ENCODE data around the gene ANP32B.

DNA sequence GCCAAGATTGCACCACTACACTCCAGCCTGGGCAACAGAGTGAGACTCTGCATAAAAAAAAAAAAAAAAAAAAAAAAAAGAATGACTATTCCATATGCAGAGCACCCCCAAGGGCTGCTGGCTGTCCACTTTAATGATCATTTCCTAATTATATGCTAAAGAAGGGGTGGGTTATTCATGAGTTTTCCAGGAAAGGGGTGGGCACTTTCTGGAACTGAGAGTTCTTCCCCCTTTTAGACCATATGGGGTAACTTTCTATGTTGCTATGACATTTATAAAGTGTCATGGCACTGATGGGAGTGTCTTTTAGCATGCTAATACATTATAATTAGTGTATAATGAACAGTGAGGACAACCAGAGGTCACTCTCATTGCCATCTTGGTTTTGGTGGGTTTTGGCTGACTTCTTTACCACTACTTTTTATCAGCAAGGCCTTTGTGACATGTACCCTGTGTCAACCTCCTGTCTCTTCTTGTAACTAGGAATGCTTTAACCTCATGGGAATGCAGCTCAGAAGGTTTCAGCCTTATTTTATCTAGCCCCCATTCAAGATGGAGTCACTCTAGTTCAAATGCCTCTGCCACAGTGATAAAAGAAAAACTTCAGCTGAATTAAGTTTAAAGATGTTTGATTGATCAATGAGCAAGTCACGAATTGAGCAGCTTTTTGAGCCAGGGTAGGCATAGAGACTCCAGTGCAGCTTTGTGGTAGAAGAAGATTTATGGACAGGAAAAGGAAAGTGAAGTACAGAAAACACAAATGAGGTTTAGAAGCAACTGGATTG, 66.3 kb downstream of the ANP32B start:
- TF ChIP-seq, protein P1, sequence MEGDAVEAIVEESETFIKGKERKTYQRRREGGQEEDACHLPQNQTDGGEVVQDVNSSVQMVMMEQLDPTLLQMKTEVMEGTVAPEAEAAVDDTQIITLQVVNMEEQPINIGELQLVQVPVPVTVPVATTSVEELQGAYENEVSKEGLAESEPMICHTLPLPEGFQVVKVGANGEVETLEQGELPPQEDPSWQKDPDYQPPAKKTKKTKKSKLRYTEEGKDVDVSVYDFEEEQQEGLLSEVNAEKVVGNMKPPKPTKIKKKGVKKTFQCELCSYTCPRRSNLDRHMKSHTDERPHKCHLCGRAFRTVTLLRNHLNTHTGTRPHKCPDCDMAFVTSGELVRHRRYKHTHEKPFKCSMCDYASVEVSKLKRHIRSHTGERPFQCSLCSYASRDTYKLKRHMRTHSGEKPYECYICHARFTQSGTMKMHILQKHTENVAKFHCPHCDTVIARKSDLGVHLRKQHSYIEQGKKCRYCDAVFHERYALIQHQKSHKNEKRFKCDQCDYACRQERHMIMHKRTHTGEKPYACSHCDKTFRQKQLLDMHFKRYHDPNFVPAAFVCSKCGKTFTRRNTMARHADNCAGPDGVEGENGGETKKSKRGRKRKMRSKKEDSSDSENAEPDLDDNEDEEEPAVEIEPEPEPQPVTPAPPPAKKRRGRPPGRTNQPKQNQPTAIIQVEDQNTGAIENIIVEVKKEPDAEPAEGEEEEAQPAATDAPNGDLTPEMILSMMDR (IDR thresholded peaks at IDR 0.05): no peak
- TF ChIP-seq POLR2AphosphoS5 (IDR thresholded peaks at IDR 0.05): no peak
